ENCODE data around the gene RAN.

- no peak for TF ChIP-seq YY1 (IDR thresholded peaks at IDR 0.05; ENCODE audit: insufficient read depth, insufficient read length)
- no peak for TF ChIP-seq ZNF274 (IDR thresholded peaks at IDR 0.05; ENCODE audit: low read depth, low read length)
These were observed 6.6 kb downstream of the RAN start for GRCh38 chr12:130878193-130879185.
